GM12872 (cell line): ENCODE measurements around the gene RSPO3.

Experiments
- CTCF ChIP-seq: IDR thresholded peaks from 3 replicates; pipeline ENCODE4 v1.5.1; 2011; ENCODE audit warnings: low read depth, mild to moderate bottlenecking, low read length, moderate library complexity; ENCODE audit not compliant: insufficient read depth

The RSPO3 gene

GRCh38 chr6:127111526-127111925 is 6.9 kb upstream of the RSPO3 start:
- TF ChIP-seq CTCF, result no peak

- no peak for TF ChIP-seq CTCF
These were observed 4.2 kb upstream of the RSPO3 start for GRCh38 chr6:127114214-127114760.

- TF ChIP-seq CTCF, result no peak
These were observed 3.3 kb upstream of the RSPO3 start for GRCh38 chr6:127115084-127115655.

- TF ChIP-seq CTCF, result no peak
These were observed 2.7 kb upstream of the RSPO3 start for GRCh38 chr6:127115746-127116145.

- no peak for TF ChIP-seq CTCF
These were observed 533 bp upstream of the RSPO3 start for GRCh38 chr6:127117979-127118297.

- no peak for TF ChIP-seq CTCF
These were observed 891 bp downstream of the RSPO3 start for GRCh38 chr6:127119102-127120022.

GRCh38 chr6:127120023-127120786 is 1.7 kb downstream of the RSPO3 start:
- no peak for TF ChIP-seq CTCF
